GM12878 (cell line): ENCODE measurements around the gene ZNF335. TPM values are rescaled to one million over a fixed set of nuclear protein-coding genes. Genes with fewer than 3 reads are reported as not detected.

Source experiments
- CHD1 ChIP-seq: IDR thresholded peaks from 2 replicates; pipeline ENCODE4 v1.6.1; 2012; ENCODE audit warnings: low read depth, low read length, improper control_type of control experiment
- EED ChIP-seq: sonication (generic); IDR thresholded peaks from 2 replicates; pipeline ENCODE4 v1.6.1; 2016; ENCODE audit warnings: antibody characterized with exemption, low read depth
- JUND ChIP-seq: IDR thresholded peaks from 2 replicates; pipeline ENCODE4 v1.6.1; 2012; ENCODE audit warnings: low read depth, mild to moderate bottlenecking, low read length, improper control_type of control experiment, moderate library complexity
- KLF5 ChIP-seq: fragments of 450-650 bp; IDR thresholded peaks from 2 replicates; pipeline ENCODE4 v1.6.1; 2014; ENCODE audit warnings: mild to moderate bottlenecking; ENCODE audit not compliant: partially characterized antibody
- NKRF ChIP-seq: fragments of 450-650 bp; conservative IDR thresholded peaks from 2 replicates; pipeline ENCODE4 v1.6.1; 2017; ENCODE audit warnings: mild to moderate bottlenecking, moderate library complexity
- NR2C2 ChIP-seq: IDR thresholded peaks from 2 replicates; pipeline ENCODE4 v1.6.1; 2011; ENCODE audit warnings: borderline replicate concordance, low read depth; ENCODE audit not compliant: control insufficient read depth, insufficient read length
- PAX5 ChIP-seq: IDR thresholded peaks from 2 replicates; pipeline ENCODE4 v1.6.1; 2011; ENCODE audit warnings: low read depth, low read length, borderline replicate concordance
- POLR2AphosphoS5 ChIP-seq: IDR thresholded peaks from 2 replicates; pipeline ENCODE4 v1.6.1; 2011; ENCODE audit warnings: mild to moderate bottlenecking, low read length, inconsistent platforms
- RELB ChIP-seq: fragments of 450-650 bp; IDR thresholded peaks from 2 replicates; pipeline ENCODE4 v1.6.1; 2017; ENCODE audit warnings: low read depth, mild to moderate bottlenecking, moderate library complexity
- TCF3 ChIP-seq: IDR thresholded peaks from 2 replicates; pipeline ENCODE4 v1.6.1; 2012; ENCODE audit warnings: low read depth, mild to moderate bottlenecking, low read length, borderline replicate concordance; ENCODE audit not compliant: insufficient read depth
- polyA plus RNA-seq, 11 experiments: library from polyadenylated mRNA; depleted of rRNA in 4 of 11; unstranded in 6 of 11; stranded (reverse) in 5 of 11; fragments of >200 nt; fragmentation: Nextera tagmentation in 4 of 11; fragmentation: Illumina TruSeq in 1 of 11; extraction: Ambion mirVana in 4 of 11; extraction: Trizol in 1 of 11; gene quantifications; 1 replicate in 1 of 11; 2 replicates in 10 of 11; pipeline versions ENCODE4 v1.2.1 to v1.2.3, GENCODE V29; 2011 to 2016; ENCODE audit warnings: inconsistent platforms in 2 of 11, missing spikeins in 2 of 11, low read depth in 1 of 11
- total RNA-seq, 4 experiments: library from RNA; depleted of rRNA in 3 of 4; stranded (reverse); fragments of >200 nt in 3 of 4; fragmentation: Illumina TruSeq in 1 of 4; extraction: Trizol in 1 of 4; gene quantifications; 2 replicates each; pipeline versions ENCODE4 v1.2.1 to v1.2.3, GENCODE V29; 2013 to 2021
- TF ChIP-seq, protein P1 (sequence below): IDR thresholded peaks from 2 replicates; pipeline ENCODE4 v1.6.1; 2012; ENCODE audit warnings: improper control_type of control experiment, low read depth, low read length; ENCODE audit not compliant: insufficient replicate concordance
- TF ChIP-seq, protein P2 (sequence below): IDR thresholded peaks from 2 replicates; pipeline ENCODE4 v1.6.1; 2011; ENCODE audit warnings: low read depth, low read length, improper control_type of control experiment, borderline replicate concordance
- TF ChIP-seq, protein P3 (sequence below): IDR thresholded peaks from 2 replicates; pipeline ENCODE4 v1.6.1; 2012; ENCODE audit warnings: low read length, inconsistent platforms
- TF ChIP-seq, protein P4 (sequence below): fragments of 450-650 bp; formaldehyde crosslinking; IDR thresholded peaks from 2 replicates; pipeline ENCODE4 v1.5.0; 2022; ENCODE audit warnings: mild to moderate bottlenecking, missing genetic modification characterization

The ZNF335 gene
- total and polyA plus RNA-seq, 10 of the 15 experiments (the other 5 are each of a cell fraction or from before 2014, with no cell fraction given), result 0.74 to 30.1 (median 14.5) TPM

GRCh38 chr20:45935416-45936046, 36.5 kb downstream of the ZNF335 start (continued):
- TF ChIP-seq, protein P1, sequence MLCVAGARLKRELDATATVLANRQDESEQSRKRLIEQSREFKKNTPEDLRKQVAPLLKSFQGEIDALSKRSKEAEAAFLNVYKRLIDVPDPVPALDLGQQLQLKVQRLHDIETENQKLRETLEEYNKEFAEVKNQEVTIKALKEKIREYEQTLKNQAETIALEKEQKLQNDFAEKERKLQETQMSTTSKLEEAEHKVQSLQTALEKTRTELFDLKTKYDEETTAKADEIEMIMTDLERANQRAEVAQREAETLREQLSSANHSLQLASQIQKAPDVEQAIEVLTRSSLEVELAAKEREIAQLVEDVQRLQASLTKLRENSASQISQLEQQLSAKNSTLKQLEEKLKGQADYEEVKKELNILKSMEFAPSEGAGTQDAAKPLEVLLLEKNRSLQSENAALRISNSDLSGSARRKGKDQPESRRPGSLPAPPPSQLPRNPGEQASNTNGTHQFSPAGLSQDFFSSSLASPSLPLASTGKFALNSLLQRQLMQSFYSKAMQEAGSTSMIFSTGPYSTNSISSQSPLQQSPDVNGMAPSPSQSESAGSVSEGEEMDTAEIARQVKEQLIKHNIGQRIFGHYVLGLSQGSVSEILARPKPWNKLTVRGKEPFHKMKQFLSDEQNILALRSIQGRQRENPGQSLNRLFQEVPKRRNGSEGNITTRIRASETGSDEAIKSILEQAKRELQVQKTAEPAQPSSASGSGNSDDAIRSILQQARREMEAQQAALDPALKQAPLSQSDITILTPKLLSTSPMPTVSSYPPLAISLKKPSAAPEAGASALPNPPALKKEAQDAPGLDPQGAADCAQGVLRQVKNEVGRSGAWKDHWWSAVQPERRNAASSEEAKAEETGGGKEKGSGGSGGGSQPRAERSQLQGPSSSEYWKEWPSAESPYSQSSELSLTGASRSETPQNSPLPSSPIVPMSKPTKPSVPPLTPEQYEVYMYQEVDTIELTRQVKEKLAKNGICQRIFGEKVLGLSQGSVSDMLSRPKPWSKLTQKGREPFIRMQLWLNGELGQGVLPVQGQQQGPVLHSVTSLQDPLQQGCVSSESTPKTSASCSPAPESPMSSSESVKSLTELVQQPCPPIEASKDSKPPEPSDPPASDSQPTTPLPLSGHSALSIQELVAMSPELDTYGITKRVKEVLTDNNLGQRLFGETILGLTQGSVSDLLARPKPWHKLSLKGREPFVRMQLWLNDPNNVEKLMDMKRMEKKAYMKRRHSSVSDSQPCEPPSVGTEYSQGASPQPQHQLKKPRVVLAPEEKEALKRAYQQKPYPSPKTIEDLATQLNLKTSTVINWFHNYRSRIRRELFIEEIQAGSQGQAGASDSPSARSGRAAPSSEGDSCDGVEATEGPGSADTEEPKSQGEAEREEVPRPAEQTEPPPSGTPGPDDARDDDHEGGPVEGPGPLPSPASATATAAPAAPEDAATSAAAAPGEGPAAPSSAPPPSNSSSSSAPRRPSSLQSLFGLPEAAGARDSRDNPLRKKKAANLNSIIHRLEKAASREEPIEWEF, result no peak
- TF ChIP-seq NR2C2, result no peak
- peak; percentile 3; the same call in 1 of the 2 replicates for TF ChIP-seq POLR2AphosphoS5
- TF ChIP-seq, protein P2, sequence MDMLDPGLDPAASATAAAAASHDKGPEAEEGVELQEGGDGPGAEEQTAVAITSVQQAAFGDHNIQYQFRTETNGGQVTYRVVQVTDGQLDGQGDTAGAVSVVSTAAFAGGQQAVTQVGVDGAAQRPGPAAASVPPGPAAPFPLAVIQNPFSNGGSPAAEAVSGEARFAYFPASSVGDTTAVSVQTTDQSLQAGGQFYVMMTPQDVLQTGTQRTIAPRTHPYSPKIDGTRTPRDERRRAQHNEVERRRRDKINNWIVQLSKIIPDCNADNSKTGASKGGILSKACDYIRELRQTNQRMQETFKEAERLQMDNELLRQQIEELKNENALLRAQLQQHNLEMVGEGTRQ, result no peak
- TF ChIP-seq, protein P3, sequence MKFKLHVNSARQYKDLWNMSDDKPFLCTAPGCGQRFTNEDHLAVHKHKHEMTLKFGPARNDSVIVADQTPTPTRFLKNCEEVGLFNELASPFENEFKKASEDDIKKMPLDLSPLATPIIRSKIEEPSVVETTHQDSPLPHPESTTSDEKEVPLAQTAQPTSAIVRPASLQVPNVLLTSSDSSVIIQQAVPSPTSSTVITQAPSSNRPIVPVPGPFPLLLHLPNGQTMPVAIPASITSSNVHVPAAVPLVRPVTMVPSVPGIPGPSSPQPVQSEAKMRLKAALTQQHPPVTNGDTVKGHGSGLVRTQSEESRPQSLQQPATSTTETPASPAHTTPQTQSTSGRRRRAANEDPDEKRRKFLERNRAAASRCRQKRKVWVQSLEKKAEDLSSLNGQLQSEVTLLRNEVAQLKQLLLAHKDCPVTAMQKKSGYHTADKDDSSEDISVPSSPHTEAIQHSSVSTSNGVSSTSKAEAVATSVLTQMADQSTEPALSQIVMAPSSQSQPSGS, result no peak
- TF ChIP-seq KLF5, result no peak
- TF ChIP-seq, protein P4, sequence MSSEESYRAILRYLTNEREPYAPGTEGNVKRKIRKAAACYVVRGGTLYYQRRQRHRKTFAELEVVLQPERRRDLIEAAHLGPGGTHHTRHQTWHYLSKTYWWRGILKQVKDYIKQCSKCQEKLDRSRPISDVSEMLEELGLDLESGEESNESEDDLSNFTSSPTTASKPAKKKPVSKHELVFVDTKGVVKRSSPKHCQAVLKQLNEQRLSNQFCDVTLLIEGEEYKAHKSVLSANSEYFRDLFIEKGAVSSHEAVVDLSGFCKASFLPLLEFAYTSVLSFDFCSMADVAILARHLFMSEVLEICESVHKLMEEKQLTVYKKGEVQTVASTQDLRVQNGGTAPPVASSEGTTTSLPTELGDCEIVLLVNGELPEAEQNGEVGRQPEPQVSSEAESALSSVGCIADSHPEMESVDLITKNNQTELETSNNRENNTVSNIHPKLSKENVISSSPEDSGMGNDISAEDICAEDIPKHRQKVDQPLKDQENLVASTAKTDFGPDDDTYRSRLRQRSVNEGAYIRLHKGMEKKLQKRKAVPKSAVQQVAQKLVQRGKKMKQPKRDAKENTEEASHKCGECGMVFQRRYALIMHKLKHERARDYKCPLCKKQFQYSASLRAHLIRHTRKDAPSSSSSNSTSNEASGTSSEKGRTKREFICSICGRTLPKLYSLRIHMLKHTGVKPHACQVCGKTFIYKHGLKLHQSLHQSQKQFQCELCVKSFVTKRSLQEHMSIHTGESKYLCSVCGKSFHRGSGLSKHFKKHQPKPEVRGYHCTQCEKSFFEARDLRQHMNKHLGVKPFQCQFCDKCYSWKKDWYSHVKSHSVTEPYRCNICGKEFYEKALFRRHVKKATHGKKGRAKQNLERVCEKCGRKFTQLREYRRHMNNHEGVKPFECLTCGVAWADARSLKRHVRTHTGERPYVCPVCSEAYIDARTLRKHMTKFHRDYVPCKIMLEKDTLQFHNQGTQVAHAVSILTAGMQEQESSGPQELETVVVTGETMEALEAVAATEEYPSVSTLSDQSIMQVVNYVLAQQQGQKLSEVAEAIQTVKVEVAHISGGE, result no peak
- TF ChIP-seq TCF3, result no peak
- no peak for TF ChIP-seq CHD1
- peak; percentile 84 for TF ChIP-seq NKRF
- TF ChIP-seq RELB, result peak; percentile 9; the same call in 1 of the 2 replicates
- no peak for TF ChIP-seq PAX5
- no peak for TF ChIP-seq EED
- no peak for TF ChIP-seq JUND
